Tibial nerve (tissue), 4 donors: ENCODE measurements around the gene SHROOM2.

Experiments
- CTCF ChIP-seq, 5 experiments: fragments of 200-600 bp in 3 of 5; fragments of 450-650 bp in 2 of 5; sonication (generic) in 3 of 5; IDR thresholded peaks; one replicate each; pipeline ENCODE4 v1.5.1; 2016 to 2019; ENCODE audit warnings: antibody characterized with exemption in 5 of 5, mild to moderate bottlenecking in 3 of 5, moderate library complexity in 2 of 5
- EP300 ChIP-seq, 2 donors: sonication (generic); formaldehyde crosslinking; IDR thresholded peaks; one replicate each; pipeline ENCODE4 v1.6.1; 2017; ENCODE audit warnings: antibody characterized with exemption in 2 of 2, mild to moderate bottlenecking in 1 of 2
- POLR2A ChIP-seq, 2 donors: fragments of 450-650 bp; IDR thresholded peaks; one replicate each; pipeline ENCODE4 v1.6.1; 2017; ENCODE audit warnings: antibody characterized with exemption in 2 of 2, mild to moderate bottlenecking in 2 of 2, moderate library complexity in 2 of 2

DNA sequence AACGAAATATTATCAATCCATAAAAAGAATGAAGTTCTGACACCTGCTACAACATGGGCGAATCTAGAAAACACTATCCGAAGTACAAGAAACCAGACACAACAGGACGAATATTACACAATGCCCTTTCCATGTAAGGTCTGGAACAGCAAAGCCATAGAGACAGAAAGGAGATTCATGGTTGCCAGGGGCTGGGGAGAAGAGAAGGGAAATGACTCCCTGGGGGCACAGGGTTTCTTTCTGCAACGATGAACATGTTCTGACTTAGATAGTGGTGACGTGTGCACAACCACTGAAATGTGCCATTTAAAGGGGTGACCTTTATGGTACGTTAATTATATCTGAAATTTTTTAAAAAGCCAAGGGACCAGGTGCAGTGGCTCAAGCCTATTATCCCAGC is 48.9 kb upstream of the SHROOM2 start:
- TF ChIP-seq POLR2A (IDR thresholded peaks at IDR 0.05) (no peak), CTCF (IDR thresholded peaks at IDR 0.05) (no peak), EP300 (IDR thresholded peaks at IDR 0.05) (no peak)
